GM23338 (cell line): ENCODE measurements around the gene ADGRB3. TPM values are rescaled to one million over a fixed set of nuclear protein-coding genes. Genes with fewer than 3 reads are reported as not detected.

Source experiments
- ATAC-seq: fragments of 200-7000 bp; cut with Tn5 transposase; 3 replicates; pipeline ENCODE4 v1.9.1; 2020
- DNase-seq: peaks from one replicate; pipeline ENCODE4 v3.0.0-alpha.2; 2015; ENCODE audit warnings: low spot score
- H2AFZ ChIP-seq: fragments of 200-600 bp; sonication (generic); 2 replicates; pipeline ENCODE4 v1.8.0; 2016; ENCODE audit warnings: antibody characterized with exemption, mild to moderate bottlenecking, moderate library complexity
- H3F3A ChIP-seq: fragments of 200-600 bp; sonication (generic); replicated peaks from 2 replicates; pipeline ENCODE4 v1.8.0; 2017; ENCODE audit warnings: antibody characterized with exemption, mixed run types, low read depth
- H3K27ac ChIP-seq: fragments of 200-600 bp; sonication (generic); 2 replicates; pipeline ENCODE4 v1.6.1; 2016; ENCODE audit warnings: low read depth
- H3K27me3 ChIP-seq: fragments of 200-600 bp; sonication (generic); 2 replicates; pipeline ENCODE4 v1.8.0; 2016; ENCODE audit warnings: mild to moderate bottlenecking, mixed run types, moderate library complexity; ENCODE audit not compliant: insufficient read depth
- H3K36me3 ChIP-seq: fragments of 200-600 bp; sonication (generic); 2 replicates; pipeline ENCODE4 v1.8.0; 2016; ENCODE audit warnings: mild to moderate bottlenecking; ENCODE audit not compliant: insufficient read depth
- H3K4me1 ChIP-seq: fragments of 200-600 bp; sonication (generic); 2 replicates; pipeline ENCODE4 v1.8.0; 2016; ENCODE audit warnings: mild to moderate bottlenecking, moderate library complexity; ENCODE audit not compliant: insufficient read depth
- H3K4me2 ChIP-seq: fragments of 200-600 bp; sonication (generic); 2 replicates; pipeline ENCODE4 v1.7.1; 2017; ENCODE audit warnings: mixed run types
- H3K4me3 ChIP-seq: fragments of 200-600 bp; sonication (generic); 2 replicates; pipeline ENCODE4 v1.6.1; 2016; ENCODE audit warnings: mixed run types
- H3K79me2 ChIP-seq: fragments of 200-600 bp; sonication (generic); replicated peaks from 2 replicates; pipeline ENCODE4 v1.8.0; 2017; ENCODE audit warnings: mild to moderate bottlenecking; ENCODE audit not compliant: insufficient read depth
- H3K9me2 ChIP-seq: fragments of 200-600 bp; sonication (generic); 2 replicates; pipeline ENCODE4 v1.8.0; 2017; ENCODE audit not compliant: insufficient read depth
- H4K20me1 ChIP-seq: fragments of 200-600 bp; sonication (generic); replicated peaks from 2 replicates; pipeline ENCODE4 v1.8.0; 2017; ENCODE audit warnings: mild to moderate bottlenecking; ENCODE audit not compliant: insufficient read depth
- H3K27ac Mint-ChIP-seq: 2 replicates; pipeline ENCODE4 v1.8.0; 2020; ENCODE audit warnings: inconsistent platforms, mild to moderate bottlenecking, moderate library complexity, mixed read lengths
- H3K27me3 Mint-ChIP-seq: 3 replicates; pipeline ENCODE4 v1.8.0; 2022; ENCODE audit warnings: low read depth, mild to moderate bottlenecking, moderate library complexity, mixed read lengths, inconsistent platforms; ENCODE audit not compliant: insufficient read depth, poor library complexity
- H3K36me3 Mint-ChIP-seq: 3 replicates; pipeline ENCODE4 v1.8.0; 2021; ENCODE audit warnings: low read depth, mild to moderate bottlenecking, inconsistent platforms, moderate library complexity, mixed read lengths
- H3K4me1 Mint-ChIP-seq: 3 replicates; pipeline ENCODE4 v1.8.0; 2020; ENCODE audit warnings: mild to moderate bottlenecking, inconsistent platforms, mixed read lengths
- H3K4me3 Mint-ChIP-seq: 3 replicates; pipeline ENCODE4 v1.8.0; 2021; ENCODE audit warnings: moderate library complexity, mild to moderate bottlenecking, inconsistent platforms, mixed read lengths
- H3K9me3 Mint-ChIP-seq: 3 replicates; pipeline ENCODE4 v1.8.0; 2020; ENCODE audit warnings: moderate library complexity, mild to moderate bottlenecking, inconsistent platforms, mixed read lengths
- CREB1 ChIP-seq: fragments of 250-450 bp; sonication (Bioruptor Pico); IDR thresholded peaks from 2 replicates; pipeline ENCODE4 v1.5.0; 2020; ENCODE audit warnings: low read depth, mild to moderate bottlenecking, moderate library complexity
- EZH2 ChIP-seq: fragments of 200-600 bp; sonication (generic); IDR thresholded peaks from one replicate; pipeline ENCODE4 v1.8.0; 2017; ENCODE audit warnings: antibody characterized with exemption, mild to moderate bottlenecking, low read depth; ENCODE audit not compliant: unreplicated experiment
- EZH2phosphoT487 ChIP-seq: fragments of 200-600 bp; sonication (generic); IDR thresholded peaks from one replicate; pipeline ENCODE4 v1.8.1; 2018; ENCODE audit warnings: antibody characterized with exemption; ENCODE audit not compliant: unreplicated experiment
- JUNB ChIP-seq: IDR thresholded peaks from one replicate; pipeline ENCODE4 v1.6.1; 2016; ENCODE audit warnings: antibody characterized with exemption; ENCODE audit not compliant: unreplicated experiment
- NANOG ChIP-seq: IDR thresholded peaks from 2 replicates; pipeline ENCODE4 v1.6.1; 2016; ENCODE audit warnings: antibody characterized with exemption, borderline replicate concordance
- POLR2AphosphoS5 ChIP-seq: IDR thresholded peaks from 2 replicates; pipeline ENCODE4 v1.6.1; 2016; ENCODE audit warnings: antibody characterized with exemption, low read depth
- STAT1 ChIP-seq: IDR thresholded peaks from one replicate; pipeline ENCODE4 v1.6.1; 2016; ENCODE audit warnings: antibody characterized with exemption; ENCODE audit not compliant: unreplicated experiment
- ZNF114 ChIP-seq: fragments of 250-450 bp; sonication (Bioruptor Pico); IDR thresholded peaks from 2 replicates; pipeline ENCODE4 v1.5.0; 2020; ENCODE audit warnings: mild to moderate bottlenecking, moderate library complexity
- ZNF331 ChIP-seq: fragments of 250-450 bp; sonication (Bioruptor Pico); IDR thresholded peaks from 2 replicates; pipeline ENCODE4 v1.5.0; 2020; ENCODE audit warnings: low read depth, mild to moderate bottlenecking, moderate library complexity
- polyA plus RNA-seq: library from polyadenylated mRNA; unstranded; fragments of >200 nt; fragmentation: Nextera tagmentation; extraction: Ambion mirVana; gene quantifications from 2 replicates; pipeline ENCODE4 v1.2.1, GENCODE V29; 2016
- total RNA-seq: library from RNA; depleted of rRNA; stranded (reverse); fragments of >200 nt; shearing (Covaris generic); gene quantifications from 2 replicates; pipeline ENCODE4 v1.2.3, GENCODE V29; 2014
- TF ChIP-seq, protein P1 (sequence below), 2 experiments: fragments of 200-600 bp in 1 of 2; sonication (generic) in 1 of 2; conservative IDR thresholded peaks; 2 replicates each; pipeline versions ENCODE4 v1.5.1 to v1.6.1; 2016 to 2017; ENCODE audit warnings: antibody characterized with exemption in 2 of 2, low read depth in 2 of 2, mild to moderate bottlenecking in 2 of 2, moderate library complexity in 1 of 2
- TF ChIP-seq, protein P2 (sequence below): IDR thresholded peaks from one replicate; pipeline ENCODE4 v1.6.1; 2018; ENCODE audit warnings: antibody characterized with exemption; ENCODE audit not compliant: unreplicated experiment
- TF ChIP-seq, protein P3 (sequence below): fragments of 250-450 bp; sonication (Bioruptor Pico); IDR thresholded peaks from 2 replicates; pipeline ENCODE4 v1.5.0; 2020; ENCODE audit warnings: mild to moderate bottlenecking, moderate library complexity
- TF ChIP-seq, protein P4 (sequence below): IDR thresholded peaks from 2 replicates; pipeline ENCODE4 v1.6.1; 2016; ENCODE audit warnings: antibody characterized with exemption

ADGRB3 gene
- total and polyA plus RNA-seq, 2 experiments from 2014 or later: 0.92 to 4.0 TPM

DNA sequence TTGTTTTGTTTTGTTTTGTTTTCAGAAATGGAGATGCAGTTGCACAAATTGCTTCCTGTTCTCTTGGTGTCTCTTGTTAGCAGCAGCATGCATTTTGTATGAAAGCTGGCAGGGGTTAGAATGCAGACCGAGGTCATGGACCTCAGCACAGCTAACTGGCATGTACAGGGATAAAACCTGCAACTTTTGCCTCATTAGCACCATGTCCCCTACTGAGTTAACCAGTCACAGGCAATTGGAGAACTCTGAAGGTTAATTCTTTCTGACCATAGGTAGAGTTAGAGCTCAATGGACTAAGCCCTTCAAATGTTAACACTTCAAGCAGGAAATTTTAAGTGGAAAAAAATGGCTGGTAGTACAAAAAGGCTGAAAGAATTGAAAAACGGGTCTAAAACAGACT, 377.1 kb downstream of the ADGRB3 start:
- Histone ChIP-seq H2AFZ (no peak overlapping the region), H3K4me1 (peaks cover 36% of the 10 kb centered on the region), H3K4me3 (no peak overlapping the region), H3K36me3 (no peaks in the 10 kb centered on the region), H3K27ac (no peak overlapping the region), H4K20me1 (no peaks in the 10 kb centered on the region), H3K9me2 (no peaks in the 10 kb centered on the region), H3F3A (no peaks in the 10 kb centered on the region), H3K27me3 (0 out of 2 replicates have a peak, but pooled peaks cover under 1% of the 10 kb centered on the region), H3K4me2 (no peak overlapping the region), H3K79me2 (no peaks in the 10 kb centered on the region)
- ATAC-seq (no peak), DNase-seq (no peak)
- no peak overlapping the region for H3K27ac Mint-ChIP-seq
- H3K9me3 Mint-ChIP-seq: no peaks in the 10 kb centered on the region
- TF ChIP-seq CREB1 (CRISPR knock-in tag): no peak
- TF ChIP-seq, protein P1, sequence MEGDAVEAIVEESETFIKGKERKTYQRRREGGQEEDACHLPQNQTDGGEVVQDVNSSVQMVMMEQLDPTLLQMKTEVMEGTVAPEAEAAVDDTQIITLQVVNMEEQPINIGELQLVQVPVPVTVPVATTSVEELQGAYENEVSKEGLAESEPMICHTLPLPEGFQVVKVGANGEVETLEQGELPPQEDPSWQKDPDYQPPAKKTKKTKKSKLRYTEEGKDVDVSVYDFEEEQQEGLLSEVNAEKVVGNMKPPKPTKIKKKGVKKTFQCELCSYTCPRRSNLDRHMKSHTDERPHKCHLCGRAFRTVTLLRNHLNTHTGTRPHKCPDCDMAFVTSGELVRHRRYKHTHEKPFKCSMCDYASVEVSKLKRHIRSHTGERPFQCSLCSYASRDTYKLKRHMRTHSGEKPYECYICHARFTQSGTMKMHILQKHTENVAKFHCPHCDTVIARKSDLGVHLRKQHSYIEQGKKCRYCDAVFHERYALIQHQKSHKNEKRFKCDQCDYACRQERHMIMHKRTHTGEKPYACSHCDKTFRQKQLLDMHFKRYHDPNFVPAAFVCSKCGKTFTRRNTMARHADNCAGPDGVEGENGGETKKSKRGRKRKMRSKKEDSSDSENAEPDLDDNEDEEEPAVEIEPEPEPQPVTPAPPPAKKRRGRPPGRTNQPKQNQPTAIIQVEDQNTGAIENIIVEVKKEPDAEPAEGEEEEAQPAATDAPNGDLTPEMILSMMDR (conservative IDR thresholded peaks at IDR 0.05; ENCODE audit: low read depth in 2 of 2): no peak
- TF ChIP-seq, protein P2, sequence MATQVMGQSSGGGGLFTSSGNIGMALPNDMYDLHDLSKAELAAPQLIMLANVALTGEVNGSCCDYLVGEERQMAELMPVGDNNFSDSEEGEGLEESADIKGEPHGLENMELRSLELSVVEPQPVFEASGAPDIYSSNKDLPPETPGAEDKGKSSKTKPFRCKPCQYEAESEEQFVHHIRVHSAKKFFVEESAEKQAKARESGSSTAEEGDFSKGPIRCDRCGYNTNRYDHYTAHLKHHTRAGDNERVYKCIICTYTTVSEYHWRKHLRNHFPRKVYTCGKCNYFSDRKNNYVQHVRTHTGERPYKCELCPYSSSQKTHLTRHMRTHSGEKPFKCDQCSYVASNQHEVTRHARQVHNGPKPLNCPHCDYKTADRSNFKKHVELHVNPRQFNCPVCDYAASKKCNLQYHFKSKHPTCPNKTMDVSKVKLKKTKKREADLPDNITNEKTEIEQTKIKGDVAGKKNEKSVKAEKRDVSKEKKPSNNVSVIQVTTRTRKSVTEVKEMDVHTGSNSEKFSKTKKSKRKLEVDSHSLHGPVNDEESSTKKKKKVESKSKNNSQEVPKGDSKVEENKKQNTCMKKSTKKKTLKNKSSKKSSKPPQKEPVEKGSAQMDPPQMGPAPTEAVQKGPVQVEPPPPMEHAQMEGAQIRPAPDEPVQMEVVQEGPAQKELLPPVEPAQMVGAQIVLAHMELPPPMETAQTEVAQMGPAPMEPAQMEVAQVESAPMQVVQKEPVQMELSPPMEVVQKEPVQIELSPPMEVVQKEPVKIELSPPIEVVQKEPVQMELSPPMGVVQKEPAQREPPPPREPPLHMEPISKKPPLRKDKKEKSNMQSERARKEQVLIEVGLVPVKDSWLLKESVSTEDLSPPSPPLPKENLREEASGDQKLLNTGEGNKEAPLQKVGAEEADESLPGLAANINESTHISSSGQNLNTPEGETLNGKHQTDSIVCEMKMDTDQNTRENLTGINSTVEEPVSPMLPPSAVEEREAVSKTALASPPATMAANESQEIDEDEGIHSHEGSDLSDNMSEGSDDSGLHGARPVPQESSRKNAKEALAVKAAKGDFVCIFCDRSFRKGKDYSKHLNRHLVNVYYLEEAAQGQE: no peak
- no peak for TF ChIP-seq EZH2phosphoT487
- TF ChIP-seq STAT1: no peak
- TF ChIP-seq EZH2: no peak
- TF ChIP-seq POLR2AphosphoS5: no peak
- TF ChIP-seq, protein P3, sequence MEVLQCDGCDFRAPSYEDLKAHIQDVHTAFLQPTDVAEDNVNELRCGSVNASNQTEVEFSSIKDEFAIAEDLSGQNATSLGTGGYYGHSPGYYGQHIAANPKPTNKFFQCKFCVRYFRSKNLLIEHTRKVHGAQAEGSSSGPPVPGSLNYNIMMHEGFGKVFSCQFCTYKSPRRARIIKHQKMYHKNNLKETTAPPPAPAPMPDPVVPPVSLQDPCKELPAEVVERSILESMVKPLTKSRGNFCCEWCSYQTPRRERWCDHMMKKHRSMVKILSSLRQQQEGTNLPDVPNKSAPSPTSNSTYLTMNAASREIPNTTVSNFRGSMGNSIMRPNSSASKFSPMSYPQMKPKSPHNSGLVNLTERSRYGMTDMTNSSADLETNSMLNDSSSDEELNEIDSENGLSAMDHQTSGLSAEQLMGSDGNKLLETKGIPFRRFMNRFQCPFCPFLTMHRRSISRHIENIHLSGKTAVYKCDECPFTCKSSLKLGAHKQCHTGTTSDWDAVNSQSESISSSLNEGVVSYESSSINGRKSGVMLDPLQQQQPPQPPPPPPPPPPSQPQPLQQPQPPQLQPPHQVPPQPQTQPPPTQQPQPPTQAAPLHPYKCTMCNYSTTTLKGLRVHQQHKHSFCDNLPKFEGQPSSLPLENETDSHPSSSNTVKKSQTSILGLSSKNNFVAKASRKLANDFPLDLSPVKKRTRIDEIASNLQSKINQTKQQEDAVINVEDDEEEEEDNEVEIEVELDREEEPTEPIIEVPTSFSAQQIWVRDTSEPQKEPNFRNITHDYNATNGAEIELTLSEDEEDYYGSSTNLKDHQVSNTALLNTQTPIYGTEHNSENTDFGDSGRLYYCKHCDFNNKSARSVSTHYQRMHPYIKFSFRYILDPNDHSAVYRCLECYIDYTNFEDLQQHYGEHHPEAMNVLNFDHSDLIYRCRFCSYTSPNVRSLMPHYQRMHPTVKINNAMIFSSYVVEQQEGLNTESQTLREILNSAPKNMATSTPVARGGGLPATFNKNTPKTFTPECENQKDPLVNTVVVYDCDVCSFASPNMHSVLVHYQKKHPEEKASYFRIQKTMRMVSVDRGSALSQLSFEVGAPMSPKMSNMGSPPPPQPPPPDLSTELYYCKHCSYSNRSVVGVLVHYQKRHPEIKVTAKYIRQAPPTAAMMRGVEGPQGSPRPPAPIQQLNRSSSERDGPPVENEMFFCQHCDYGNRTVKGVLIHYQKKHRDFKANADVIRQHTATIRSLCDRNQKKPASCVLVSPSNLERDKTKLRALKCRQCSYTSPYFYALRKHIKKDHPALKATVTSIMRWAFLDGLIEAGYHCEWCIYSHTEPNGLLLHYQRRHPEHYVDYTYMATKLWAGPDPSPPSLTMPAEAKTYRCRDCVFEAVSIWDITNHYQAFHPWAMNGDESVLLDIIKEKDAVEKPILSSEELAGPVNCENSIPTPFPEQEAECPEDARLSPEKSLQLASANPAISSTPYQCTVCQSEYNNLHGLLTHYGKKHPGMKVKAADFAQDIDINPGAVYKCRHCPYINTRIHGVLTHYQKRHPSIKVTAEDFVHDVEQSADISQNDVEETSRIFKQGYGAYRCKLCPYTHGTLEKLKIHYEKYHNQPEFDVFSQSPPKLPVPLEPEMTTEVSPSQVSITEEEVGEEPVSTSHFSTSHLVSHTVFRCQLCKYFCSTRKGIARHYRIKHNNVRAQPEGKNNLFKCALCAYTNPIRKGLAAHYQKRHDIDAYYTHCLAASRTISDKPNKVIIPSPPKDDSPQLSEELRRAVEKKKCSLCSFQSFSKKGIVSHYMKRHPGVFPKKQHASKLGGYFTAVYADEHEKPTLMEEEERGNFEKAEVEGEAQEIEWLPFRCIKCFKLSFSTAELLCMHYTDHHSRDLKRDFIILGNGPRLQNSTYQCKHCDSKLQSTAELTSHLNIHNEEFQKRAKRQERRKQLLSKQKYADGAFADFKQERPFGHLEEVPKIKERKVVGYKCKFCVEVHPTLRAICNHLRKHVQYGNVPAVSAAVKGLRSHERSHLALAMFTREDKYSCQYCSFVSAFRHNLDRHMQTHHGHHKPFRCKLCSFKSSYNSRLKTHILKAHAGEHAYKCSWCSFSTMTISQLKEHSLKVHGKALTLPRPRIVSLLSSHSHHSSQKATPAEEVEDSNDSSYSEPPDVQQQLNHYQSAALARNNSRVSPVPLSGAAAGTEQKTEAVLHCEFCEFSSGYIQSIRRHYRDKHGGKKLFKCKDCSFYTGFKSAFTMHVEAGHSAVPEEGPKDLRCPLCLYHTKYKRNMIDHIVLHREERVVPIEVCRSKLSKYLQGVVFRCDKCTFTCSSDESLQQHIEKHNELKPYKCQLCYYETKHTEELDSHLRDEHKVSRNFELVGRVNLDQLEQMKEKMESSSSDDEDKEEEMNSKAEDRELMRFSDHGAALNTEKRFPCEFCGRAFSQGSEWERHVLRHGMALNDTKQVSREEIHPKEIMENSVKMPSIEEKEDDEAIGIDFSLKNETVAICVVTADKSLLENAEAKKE (CRISPR knock-in tag): no peak
- no peak for TF ChIP-seq JUNB
- TF ChIP-seq, protein P4, sequence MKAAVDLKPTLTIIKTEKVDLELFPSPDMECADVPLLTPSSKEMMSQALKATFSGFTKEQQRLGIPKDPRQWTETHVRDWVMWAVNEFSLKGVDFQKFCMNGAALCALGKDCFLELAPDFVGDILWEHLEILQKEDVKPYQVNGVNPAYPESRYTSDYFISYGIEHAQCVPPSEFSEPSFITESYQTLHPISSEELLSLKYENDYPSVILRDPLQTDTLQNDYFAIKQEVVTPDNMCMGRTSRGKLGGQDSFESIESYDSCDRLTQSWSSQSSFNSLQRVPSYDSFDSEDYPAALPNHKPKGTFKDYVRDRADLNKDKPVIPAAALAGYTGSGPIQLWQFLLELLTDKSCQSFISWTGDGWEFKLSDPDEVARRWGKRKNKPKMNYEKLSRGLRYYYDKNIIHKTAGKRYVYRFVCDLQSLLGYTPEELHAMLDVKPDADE: no peak
- TF ChIP-seq NANOG: no peak
- TF ChIP-seq ZNF331 (CRISPR knock-in tag): no peak
- TF ChIP-seq ZNF114 (CRISPR knock-in tag): no peak
- H3K27me3 Mint-ChIP-seq: no peaks in the 10 kb centered on the region
- no peak overlapping the region for H3K4me3 Mint-ChIP-seq
- no peaks in the 10 kb centered on the region for H3K36me3 Mint-ChIP-seq
- peaks cover 42% of the 10 kb centered on the region for H3K4me1 Mint-ChIP-seq
